DMS 273 (cell line): ENCODE data around the gene FAM78A.

Source experiments
- DNase-seq: peaks from one replicate; lab custom pipeline; 2025; ENCODE audit not compliant: unreplicated experiment; lab: John Stamatoyannopoulos, UW

Gene FAM78A

GRCh38 chr9:131303381-131304321 lies 27.3 kb upstream of the FAM78A start:
- DNase-seq, result no peak

GRCh38 chr9:131302244-131303075 lies 26.1 kb upstream of the FAM78A start:
- peak; percentile 74 for DNase-seq

- no peak for DNase-seq
Measured at GRCh38 chr9:131300444-131300843, 24.1 kb upstream of the FAM78A start.

GRCh38 chr9:131299961-131300347 lies 23.6 kb upstream of the FAM78A start:
- DNase-seq, result no peak

GRCh38 chr9:131299346-131299960 lies 23.1 kb upstream of the FAM78A start:
- DNase-seq, result no peak

GRCh38 chr9:131298816-131299215 lies 22.5 kb upstream of the FAM78A start:
- no peak for DNase-seq

GRCh38 chr9:131298341-131298740 lies 22.0 kb upstream of the FAM78A start:
- DNase-seq, result no peak

GRCh38 chr9:131297903-131298302 lies 21.6 kb upstream of the FAM78A start:
- no peak for DNase-seq

- DNase-seq, result no peak
Measured at GRCh38 chr9:131296906-131297500, 20.7 kb upstream of the FAM78A start.

GRCh38 chr9:131296460-131296859 lies 20.1 kb upstream of the FAM78A start:
- DNase-seq, result no peak

- DNase-seq, result no peak
Measured at GRCh38 chr9:131292937-131293336, 16.6 kb upstream of the FAM78A start.

- no peak for DNase-seq
Measured at GRCh38 chr9:131291795-131292315, 15.5 kb upstream of the FAM78A start.

GRCh38 chr9:131290767-131291370 lies 14.6 kb upstream of the FAM78A start:
- DNase-seq, result no peak

GRCh38 chr9:131290036-131290766 lies 13.9 kb upstream of the FAM78A start:
- DNase-seq, result peak; percentile 62

GRCh38 chr9:131289301-131290035 lies 13.2 kb upstream of the FAM78A start, which contains the start of gene PLPP7:
TSS of gene PLPP7 (plus strand) at chr9:131289723. CDS start at chr9:131289998, 275 bp downstream.
- peak; percentile 89 for DNase-seq

GRCh38 chr9:131288217-131288616 lies 11.9 kb upstream of the FAM78A start:
- no peak for DNase-seq

GRCh38 chr9:131287359-131287758 lies 11.0 kb upstream of the FAM78A start:
- no peak for DNase-seq

- DNase-seq, result no peak
Measured at GRCh38 chr9:131284856-131285255, 8.5 kb upstream of the FAM78A start.
